ENCODE measurements around the gene RNASE12. TPM values are rescaled to one million over a fixed set of nuclear protein-coding genes. Genes with fewer than 3 reads are reported as not detected.
A peak's percentile ranks its signal among the peaks of the same experiment; 100 is the strongest.

Gene RNASE12
- total and polyA plus RNA-seq, 9 of the 15 experiments (the other 6 are each of a cell fraction or from before 2014, with no cell fraction given): 0.24 TPM; not detected in 8

GRCh38 chr14:20568393-20568792 is 22.8 kb downstream of the RNASE12 start (continued):
- TF ChIP-seq MXD1 (CRISPR knock-in tag; IDR thresholded peaks at IDR 0.05; ENCODE audit: borderline replicate concordance, poor library complexity, severe bottlenecking) (no peak), E4F1 (CRISPR knock-in tag; IDR thresholded peaks at IDR 0.05; ENCODE audit: borderline replicate concordance) (no peak), FOXM1 (IDR thresholded peaks at IDR 0.05; ENCODE audit: low read depth) (peak; percentile 34; the same call in 1 of the 2 replicates), FOXM1 (CRISPR knock-in tag; IDR thresholded peaks at IDR 0.05; ENCODE audit: low read depth) (no peak), CREBBP (IDR thresholded peaks at IDR 0.05; ENCODE audit: low read depth, low read length) (no peak), ARID3B (CRISPR knock-in tag; IDR thresholded peaks at IDR 0.05; ENCODE audit: borderline replicate concordance) (no peak), XRCC5 (IDR thresholded peaks at IDR 0.05; ENCODE audit: low read depth, low read length) (no peak), ID3 (CRISPR knock-in tag; IDR thresholded peaks at IDR 0.05) (no peak), ID3 (tag; IDR thresholded peaks at IDR 0.05) (no peak), PTTG1 (tag; IDR thresholded peaks at IDR 0.05; ENCODE audit: low read depth) (no peak), HNRNPK (IDR thresholded peaks at IDR 0.05; ENCODE audit: low read depth, low read length, poor library complexity, severe bottlenecking) (no peak), HOXB6 (CRISPR knock-in tag; IDR thresholded peaks at IDR 0.05; ENCODE audit: borderline replicate concordance) (no peak), BDP1 (IDR thresholded peaks at IDR 0.05; ENCODE audit: insufficient read depth, insufficient read length) (no peak), ZNF41 (CRISPR knock-in tag; conservative IDR thresholded peaks at IDR 0.05) (no peak), FOSL1 (tag; conservative IDR thresholded peaks at IDR 0.05) (no peak), ZFX (CRISPR knock-in tag; IDR thresholded peaks at IDR 0.05) (no peak), XRCC3 (IDR thresholded peaks at IDR 0.05) (no peak), ERF (CRISPR knock-in tag; IDR thresholded peaks at IDR 0.05) (no peak), TCF7 (IDR thresholded peaks at IDR 0.05; ENCODE audit: borderline replicate concordance) (no peak), GTF2E2 (tag; IDR thresholded peaks at IDR 0.05) (no peak), TCFL5 (CRISPR knock-in tag; conservative IDR thresholded peaks at IDR 0.05) (no peak), NFE2 (IDR thresholded peaks at IDR 0.05; ENCODE audit: low read depth) (no peak), CGGBP1 (CRISPR knock-in tag; IDR thresholded peaks at IDR 0.05) (no peak), ZFP36 (IDR thresholded peaks at IDR 0.05; ENCODE audit: low read depth, low read length, partially characterized antibody) (no peak), PHF20 (IDR thresholded peaks at IDR 0.05; ENCODE audit: partially characterized antibody) (no peak), WHSC1 (IDR thresholded peaks at IDR 0.05; ENCODE audit: low read length) (no peak)

Data from K562 (cell line).